Mesenchymal stem cell (in vitro differentiated cells and primary cell): ENCODE data around the gene PAWR.

Experiments used
- DNase-seq: peaks from one replicate; pipeline ENCODE4 v3.0.0-alpha.2; 2013
- H2AFZ ChIP-seq: one replicate; pipeline ENCODE4 v1.6.1; 2013; ENCODE audit warnings: low read depth, mild to moderate bottlenecking, control low read depth, inconsistent platforms, low read length, moderate library complexity
- H2AK5ac ChIP-seq: 2 replicates; pipeline ENCODE4 v1.6.1; 2013; ENCODE audit warnings: low read length, moderate library complexity, mild to moderate bottlenecking, inconsistent platforms; ENCODE audit not compliant: severe bottlenecking
- H2BK120ac ChIP-seq: one replicate; pipeline ENCODE4 v1.6.1; 2013; ENCODE audit warnings: low read depth, mild to moderate bottlenecking, inconsistent platforms, low read length, moderate library complexity
- H2BK12ac ChIP-seq, 2 experiments: one replicate each; pipeline ENCODE4 v1.6.1; 2013; ENCODE audit warnings: inconsistent platforms in 2 of 2, low read length in 2 of 2, mild to moderate bottlenecking in 2 of 2, moderate library complexity in 2 of 2, control low read depth in 1 of 2
- H2BK15ac ChIP-seq: one replicate; pipeline ENCODE4 v1.6.1; 2013; ENCODE audit warnings: mild to moderate bottlenecking, low read depth, inconsistent platforms; ENCODE audit not compliant: poor library complexity, severe bottlenecking
- H2BK5ac ChIP-seq: 2 replicates; pipeline ENCODE4 v1.6.1; 2013; ENCODE audit warnings: low read depth, mild to moderate bottlenecking, low read length, control low read depth, inconsistent platforms; ENCODE audit not compliant: poor library complexity, severe bottlenecking
- H3K14ac ChIP-seq, 2 experiments: one replicate each; pipeline ENCODE4 v1.6.1; 2013; ENCODE audit warnings: inconsistent platforms in 2 of 2, low read length in 2 of 2, control low read depth in 1 of 2, mild to moderate bottlenecking in 1 of 2, moderate library complexity in 1 of 2
- H3K18ac ChIP-seq, 2 experiments: one replicate each; pipeline ENCODE4 v1.6.1; 2013; ENCODE audit warnings: inconsistent platforms in 2 of 2, low read length in 2 of 2, control low read depth in 1 of 2, low read depth in 1 of 2, mild to moderate bottlenecking in 1 of 2
- H3K23ac ChIP-seq, 2 experiments: one replicate each; pipeline ENCODE4 v1.6.1; 2013; ENCODE audit warnings: inconsistent platforms in 2 of 2, low read length in 2 of 2, mild to moderate bottlenecking in 2 of 2, moderate library complexity in 2 of 2, control low read depth in 1 of 2
- H3K27ac ChIP-seq: 2 replicates; pipeline ENCODE4 v1.5.1; 2013; ENCODE audit warnings: mild to moderate bottlenecking, moderate library complexity, low read length, control low read depth, inconsistent platforms; ENCODE audit not compliant: poor library complexity, severe bottlenecking
- H3K27me3 ChIP-seq, 2 experiments: 2 replicates each; pipeline versions ENCODE4 v1.6.1 to v1.7.0; 2013; ENCODE audit warnings: low read length in 2 of 2, mild to moderate bottlenecking in 2 of 2, moderate library complexity in 2 of 2, control low read depth in 1 of 2, inconsistent platforms in 1 of 2; ENCODE audit not compliant: control insufficient read depth in 1 of 2, insufficient read depth in 1 of 2
- H3K36me3 ChIP-seq, 2 experiments: 2 replicates each; pipeline versions ENCODE4 v1.6.1 to v1.7.0; 2013; ENCODE audit warnings: low read length in 2 of 2, control low read depth in 1 of 2, inconsistent platforms in 1 of 2, low read depth in 1 of 2, mild to moderate bottlenecking in 1 of 2; ENCODE audit not compliant: insufficient read depth in 2 of 2, control insufficient read depth in 1 of 2
- H3K4ac ChIP-seq, 2 experiments: one replicate each; pipeline ENCODE4 v1.6.1; 2013; ENCODE audit warnings: inconsistent platforms in 2 of 2, low read length in 2 of 2, mild to moderate bottlenecking in 2 of 2, moderate library complexity in 2 of 2, control low read depth in 1 of 2, low read depth in 1 of 2
- H3K4me1 ChIP-seq: 2 replicates; pipeline ENCODE4 v1.6.1; 2013; ENCODE audit warnings: low read depth, low read length, control low read depth; ENCODE audit not compliant: control insufficient read depth, insufficient read depth
- H3K4me2 ChIP-seq: 2 replicates; pipeline ENCODE4 v1.6.1; 2013; ENCODE audit warnings: low read length, mild to moderate bottlenecking, inconsistent platforms; ENCODE audit not compliant: poor library complexity, severe bottlenecking
- H3K4me3 ChIP-seq, 2 experiments: 2 replicates each; pipeline versions ENCODE4 v1.5.1 to v1.7.0; 2013; ENCODE audit warnings: low read length in 2 of 2, mild to moderate bottlenecking in 2 of 2, control low read depth in 1 of 2, low read depth in 1 of 2; ENCODE audit not compliant: insufficient read depth in 1 of 2
- H3K79me1 ChIP-seq: replicated peaks from 2 replicates; pipeline ENCODE4 v1.6.1; 2013; ENCODE audit warnings: mild to moderate bottlenecking, control low read depth, low read length, inconsistent platforms; ENCODE audit not compliant: poor library complexity, severe bottlenecking
- H3K9ac ChIP-seq: 2 replicates; pipeline ENCODE4 v1.7.0; 2013; ENCODE audit warnings: mild to moderate bottlenecking, low read length, moderate library complexity
- H3K9me3 ChIP-seq: 2 replicates; pipeline ENCODE4 v1.7.0; 2013; ENCODE audit warnings: mild to moderate bottlenecking, low read length; ENCODE audit not compliant: control insufficient read depth
- H4K8ac ChIP-seq: one replicate; pipeline ENCODE4 v1.6.1; 2013; ENCODE audit warnings: inconsistent platforms, mild to moderate bottlenecking, low read length, moderate library complexity
- H4K91ac ChIP-seq: one replicate; pipeline ENCODE4 v1.6.1; 2013; ENCODE audit warnings: mild to moderate bottlenecking, low read length, inconsistent platforms
- WGBS: methylation state at CpG from one replicate; pipeline ENCODE4 v1.1.7; 2013; ENCODE audit warnings: mixed read lengths; 5-methylcytosine and 5-hydroxymethylcytosine counted together

The PAWR gene

GRCh38 chr12:79681008-79681590 is 9.7 kb downstream of the PAWR start:
- Histone ChIP-seq H2BK120ac (no peak overlapping the region), H3K27ac (no peak overlapping the region), H3K4ac (no peak overlapping the region), H4K8ac (no peak overlapping the region), H2BK12ac (no peak overlapping the region), H3K4me1 (peaks cover 9% of the 10 kb centered on the region), H3K14ac (no peak overlapping the region), H3K79me1 (no peaks in the 10 kb centered on the region), H3K27me3 (no peaks in the 10 kb centered on the region), H3K36me3 (no peaks in the 10 kb centered on the region), H4K91ac (no peak overlapping the region), H2AFZ (no peak overlapping the region), H3K18ac (no peak overlapping the region), H3K4me3 (no peak overlapping the region), H3K9me3 (no peaks in the 10 kb centered on the region), H3K9ac (no peak overlapping the region), H2BK15ac (no peak overlapping the region), H3K23ac (no peak overlapping the region), H2BK5ac (no peak overlapping the region), H2AK5ac (no peak overlapping the region), H3K4me2 (no peak overlapping the region)
- no CpG with 5 or more reads among the region's 2 CpGs for WGBS
- peak; percentile 68 for DNase-seq

DNA sequence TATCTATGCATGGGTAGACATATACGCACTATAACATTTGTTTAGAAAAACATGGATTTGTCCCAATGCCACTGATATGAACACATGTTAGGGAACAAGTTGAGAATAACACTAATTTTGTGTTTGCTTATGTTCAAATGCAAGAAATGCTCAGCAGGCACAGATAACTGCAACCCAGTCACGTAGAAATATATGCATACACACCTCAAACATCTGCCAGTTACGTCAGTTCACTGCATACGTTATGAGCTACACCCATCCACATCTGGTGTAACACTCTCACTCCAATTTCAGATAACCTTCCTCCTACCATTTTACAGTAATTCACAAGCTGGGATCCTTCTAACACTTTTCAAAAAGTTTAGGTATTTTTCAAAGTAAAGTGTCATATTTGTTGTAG is 10.7 kb downstream of the PAWR start:
- H3K27ac ChIP-seq: no peak overlapping the region
- no peak for DNase-seq
- H2AFZ ChIP-seq: no peak overlapping the region
- H2BK12ac ChIP-seq: no peak overlapping the region
- H3K4ac ChIP-seq: no peak overlapping the region
- H2AK5ac ChIP-seq: no peak overlapping the region
- no peak overlapping the region for H2BK5ac ChIP-seq
- no peak overlapping the region for H3K4me2 ChIP-seq
- no peak overlapping the region for H3K14ac ChIP-seq
- no peak overlapping the region for H4K91ac ChIP-seq
- H3K4me1 ChIP-seq: peaks cover 10% of the 10 kb centered on the region
- no peak overlapping the region for H2BK15ac ChIP-seq
- no peaks in the 10 kb centered on the region for H3K27me3 ChIP-seq
- no peak overlapping the region for H3K18ac ChIP-seq
- H3K9me3 ChIP-seq: no peaks in the 10 kb centered on the region
- over 99% methylated on average over 4 of the region's 4 CpGs for WGBS
- H3K79me1 ChIP-seq: no peaks in the 10 kb centered on the region
- H2BK120ac ChIP-seq: no peak overlapping the region
- H3K4me3 ChIP-seq: no peak overlapping the region
- no peak overlapping the region for H3K9ac ChIP-seq
- no peak overlapping the region for H3K23ac ChIP-seq
- no peak overlapping the region for H4K8ac ChIP-seq
- no peaks in the 10 kb centered on the region for H3K36me3 ChIP-seq

GRCh38 chr12:79678306-79678705 is 12.5 kb downstream of the PAWR start:
- no peak overlapping the region for H2AFZ ChIP-seq
- no peak overlapping the region for H3K4ac ChIP-seq
- H3K18ac ChIP-seq: no peak overlapping the region
- H3K9me3 ChIP-seq: no peaks in the 10 kb centered on the region
- no peak overlapping the region for H2BK120ac ChIP-seq
- H3K79me1 ChIP-seq: peaks cover 1% of the 10 kb centered on the region
- no peak overlapping the region for H4K91ac ChIP-seq
- no peak overlapping the region for H3K27ac ChIP-seq
- H3K9ac ChIP-seq: no peak overlapping the region
- no peaks in the 10 kb centered on the region for H3K27me3 ChIP-seq
- no peak overlapping the region for H4K8ac ChIP-seq
- no peaks in the 10 kb centered on the region for H3K36me3 ChIP-seq
- no peak for DNase-seq
- H2BK12ac ChIP-seq: no peak overlapping the region
- H3K4me1 ChIP-seq: peaks cover 7% of the 10 kb centered on the region
- no peak overlapping the region for H3K23ac ChIP-seq
- H2AK5ac ChIP-seq: no peak overlapping the region
- H3K14ac ChIP-seq: no peak overlapping the region
- H2BK5ac ChIP-seq: no peak overlapping the region
- no peak overlapping the region for H3K4me2 ChIP-seq
- H2BK15ac ChIP-seq: no peak overlapping the region
- no peak overlapping the region for H3K4me3 ChIP-seq

DNA sequence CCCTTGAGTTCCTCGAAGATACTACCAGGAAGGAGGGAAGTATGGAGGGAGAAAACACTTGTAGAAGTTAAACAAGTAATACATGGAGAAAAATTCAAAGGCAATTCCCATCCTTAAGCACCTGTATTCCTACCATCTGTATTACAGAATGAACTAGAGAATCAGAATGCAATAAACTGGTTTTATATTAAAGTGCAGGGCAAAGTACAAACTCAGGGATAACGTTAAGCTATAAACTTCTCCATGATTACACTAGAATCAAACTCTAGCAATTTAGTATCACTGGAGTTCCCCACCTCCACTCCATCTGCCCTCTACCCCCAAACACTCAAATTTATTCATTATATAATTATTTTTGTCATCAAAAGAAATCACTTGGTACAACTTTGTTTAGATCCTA is 13.1 kb downstream of the PAWR start:
- H2BK12ac ChIP-seq: no peak overlapping the region
- H4K91ac ChIP-seq: no peak overlapping the region
- no peak overlapping the region for H2AFZ ChIP-seq
- H3K79me1 ChIP-seq: peaks cover 1% of the 10 kb centered on the region
- no peak overlapping the region for H4K8ac ChIP-seq
- H2AK5ac ChIP-seq: no peak overlapping the region
- H3K27me3 ChIP-seq: no peaks in the 10 kb centered on the region
- DNase-seq: no peak
- no peak overlapping the region for H3K27ac ChIP-seq
- no peak overlapping the region for H3K4ac ChIP-seq
- H3K4me2 ChIP-seq: no peak overlapping the region
- H2BK5ac ChIP-seq: no peak overlapping the region
- no peak overlapping the region for H2BK120ac ChIP-seq
- H3K18ac ChIP-seq: no peak overlapping the region
- H2BK15ac ChIP-seq: no peak overlapping the region
- no peaks in the 10 kb centered on the region for H3K9me3 ChIP-seq
- H3K4me1 ChIP-seq: peaks cover 7% of the 10 kb centered on the region
- WGBS: 100% methylated on average over 1 of the region's 2 CpGs
- no peaks in the 10 kb centered on the region for H3K36me3 ChIP-seq
- H3K23ac ChIP-seq: no peak overlapping the region
- H3K4me3 ChIP-seq: no peak overlapping the region
- no peak overlapping the region for H3K9ac ChIP-seq
- no peak overlapping the region for H3K14ac ChIP-seq
